Measurements from ENCODE around the gene IMPA2. TPM values are rescaled to one million over a fixed set of nuclear protein-coding genes. Genes with fewer than 3 reads are reported as not detected.

The IMPA2 gene
- total RNA-seq, 1 experiment from 2014 or later: 79.9 TPM

DNA sequence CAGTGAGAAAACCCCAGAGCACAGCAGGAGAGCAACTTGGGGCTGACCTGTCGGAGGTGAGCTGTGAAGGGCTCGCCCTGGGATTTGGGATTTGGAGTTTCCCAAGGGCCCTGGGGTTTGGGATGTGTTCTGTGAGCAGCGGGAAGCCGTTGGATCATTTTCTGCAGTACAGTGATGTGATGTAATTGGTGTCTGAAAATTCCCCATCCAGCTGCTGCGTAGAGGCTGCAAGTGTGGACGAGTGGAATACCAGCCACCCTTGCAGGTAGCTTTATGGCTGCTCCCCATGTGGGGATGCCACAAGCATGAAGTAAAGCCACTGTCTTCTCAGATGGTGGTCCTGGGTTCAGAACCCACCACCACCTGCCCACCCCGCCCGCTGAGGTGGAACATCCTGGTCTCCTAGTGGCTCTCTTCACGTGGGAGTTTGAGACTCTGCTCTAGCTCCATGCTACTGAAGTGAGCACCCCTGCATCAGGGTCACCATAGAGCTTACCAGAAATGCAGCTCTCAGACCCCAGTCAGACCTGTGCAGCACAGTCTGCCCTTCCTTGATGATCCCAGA, 15.0 kb downstream of the IMPA2 start:
- no peaks in the 10 kb centered on the region for H3K9me3 Mint-ChIP-seq (ENCODE audit: unreplicated experiment)
- no peaks in the 10 kb centered on the region for H3K9me3 ChIP-seq
- intact Hi-C loops (cut with micrococcal nuclease; ENCODE audit: unreplicated experiment): loop anchor here (5.0 kb wide), 1 partner anchor 339 kb away; no protein-coding TSS in a partner anchor
- H3K27me3 Mint-ChIP-seq (ENCODE audit: insufficient read depth, unreplicated experiment): no peaks in the 10 kb centered on the region
- H3K4me3 ChIP-seq (ENCODE audit: low read depth, low read length): no peak overlapping the region
- H3K36me3 ChIP-seq (ENCODE audit: control insufficient read depth, insufficient read depth, low read length): no peaks in the 10 kb centered on the region; the same call in 1 of the 2 replicates
- ChIA-PET CTCF (interaction anchor here (0.9 to 5.4 kb wide), 6 partner anchors 14 to 341 kb away, joined by 4 to 62 read pairs (median 10); partner anchors contain the start of gene IMPA2), POLR2A (interaction anchor here (2.3 kb wide), 1 partner anchor 15 kb away, joined by 35 read pairs; the partner anchor contains the start of gene IMPA2)
- peaks cover 13% of the 10 kb centered on the region for H3K36me3 Mint-ChIP-seq (ENCODE audit: insufficient read depth, unreplicated experiment)
- peak overlapping the region; percentile 84 for H3K27ac Mint-ChIP-seq (ENCODE audit: unreplicated experiment)
- peaks cover 16% of the 10 kb centered on the region for H3K4me1 ChIP-seq
- TF ChIP-seq, protein P1, sequence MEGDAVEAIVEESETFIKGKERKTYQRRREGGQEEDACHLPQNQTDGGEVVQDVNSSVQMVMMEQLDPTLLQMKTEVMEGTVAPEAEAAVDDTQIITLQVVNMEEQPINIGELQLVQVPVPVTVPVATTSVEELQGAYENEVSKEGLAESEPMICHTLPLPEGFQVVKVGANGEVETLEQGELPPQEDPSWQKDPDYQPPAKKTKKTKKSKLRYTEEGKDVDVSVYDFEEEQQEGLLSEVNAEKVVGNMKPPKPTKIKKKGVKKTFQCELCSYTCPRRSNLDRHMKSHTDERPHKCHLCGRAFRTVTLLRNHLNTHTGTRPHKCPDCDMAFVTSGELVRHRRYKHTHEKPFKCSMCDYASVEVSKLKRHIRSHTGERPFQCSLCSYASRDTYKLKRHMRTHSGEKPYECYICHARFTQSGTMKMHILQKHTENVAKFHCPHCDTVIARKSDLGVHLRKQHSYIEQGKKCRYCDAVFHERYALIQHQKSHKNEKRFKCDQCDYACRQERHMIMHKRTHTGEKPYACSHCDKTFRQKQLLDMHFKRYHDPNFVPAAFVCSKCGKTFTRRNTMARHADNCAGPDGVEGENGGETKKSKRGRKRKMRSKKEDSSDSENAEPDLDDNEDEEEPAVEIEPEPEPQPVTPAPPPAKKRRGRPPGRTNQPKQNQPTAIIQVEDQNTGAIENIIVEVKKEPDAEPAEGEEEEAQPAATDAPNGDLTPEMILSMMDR (IDR thresholded peaks at IDR 0.05; ENCODE audit: insufficient read depth in 1 of 2, low read depth in 1 of 2, low read length in 1 of 2, severe bottlenecking in 1 of 2, unreplicated experiment in 1 of 2): no peak
- H3K4me1 Mint-ChIP-seq (ENCODE audit: low read depth, unreplicated experiment): peaks cover 29% of the 10 kb centered on the region
- H3K4me3 Mint-ChIP-seq (ENCODE audit: unreplicated experiment): no peak overlapping the region
- BruUV-seq (replicated peaks): no TSS peak
- no peaks in the 10 kb centered on the region for H3K27me3 ChIP-seq (replicated peaks; ENCODE audit: control insufficient read depth, insufficient read depth, low read length)
- no peak for DNase-seq

DNA sequence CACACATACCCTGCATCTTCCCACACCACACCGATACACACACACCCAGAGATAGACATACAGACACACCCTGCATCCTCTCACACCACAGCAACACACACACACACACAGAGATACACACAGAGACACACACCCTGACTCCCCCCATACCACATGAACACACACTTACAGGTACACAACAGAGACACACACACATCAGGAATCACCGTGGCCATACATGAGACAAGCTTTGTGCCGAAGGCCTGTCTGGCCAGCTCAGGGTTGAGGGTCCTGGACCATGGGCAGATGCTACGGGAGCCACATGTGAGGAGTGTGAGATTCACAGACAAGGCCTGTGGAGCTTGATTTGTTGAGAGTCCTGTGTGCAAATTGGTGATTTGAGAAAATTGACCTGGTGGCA, 15.6 kb downstream of the IMPA2 start:
- intact Hi-C loops (cut with micrococcal nuclease; ENCODE audit: unreplicated experiment): loop anchor here (5.0 kb wide), 1 partner anchor 340 kb away; no protein-coding TSS in a partner anchor
- peaks cover 29% of the 10 kb centered on the region for H3K4me1 Mint-ChIP-seq (ENCODE audit: low read depth, unreplicated experiment)
- Histone ChIP-seq H3K4me1 (peaks cover 16% of the 10 kb centered on the region), H3K9me3 (no peaks in the 10 kb centered on the region), H3K27me3 (replicated peaks; ENCODE audit: control insufficient read depth, insufficient read depth, low read length) (no peaks in the 10 kb centered on the region), H3K4me3 (ENCODE audit: low read depth, low read length) (no peak overlapping the region), H3K36me3 (ENCODE audit: control insufficient read depth, insufficient read depth, low read length) (peaks cover 1% of the 10 kb centered on the region)
- DNase-seq: no peak
- CTCF ChIA-PET: interaction anchor here (1.6 to 5.4 kb wide), 2 partner anchors 59 to 342 kb away, joined by 4 to 62 read pairs; no protein-coding TSS in a partner anchor
- POLR2A ChIA-PET: no interaction called here
- H3K9me3 Mint-ChIP-seq (ENCODE audit: unreplicated experiment): no peaks in the 10 kb centered on the region
- H3K36me3 Mint-ChIP-seq (ENCODE audit: insufficient read depth, unreplicated experiment): peaks cover 12% of the 10 kb centered on the region
- H3K27ac Mint-ChIP-seq (ENCODE audit: unreplicated experiment): peak overlapping the region; percentile 19
- no peak overlapping the region for H3K4me3 Mint-ChIP-seq (ENCODE audit: unreplicated experiment)
- no peaks in the 10 kb centered on the region for H3K27me3 Mint-ChIP-seq (ENCODE audit: insufficient read depth, unreplicated experiment)
- TF ChIP-seq, protein P1 (IDR thresholded peaks at IDR 0.05; ENCODE audit: insufficient read depth in 1 of 2, low read depth in 1 of 2, low read length in 1 of 2, severe bottlenecking in 1 of 2, unreplicated experiment in 1 of 2): no peak
- no TSS peak for BruUV-seq (replicated peaks)

DNA sequence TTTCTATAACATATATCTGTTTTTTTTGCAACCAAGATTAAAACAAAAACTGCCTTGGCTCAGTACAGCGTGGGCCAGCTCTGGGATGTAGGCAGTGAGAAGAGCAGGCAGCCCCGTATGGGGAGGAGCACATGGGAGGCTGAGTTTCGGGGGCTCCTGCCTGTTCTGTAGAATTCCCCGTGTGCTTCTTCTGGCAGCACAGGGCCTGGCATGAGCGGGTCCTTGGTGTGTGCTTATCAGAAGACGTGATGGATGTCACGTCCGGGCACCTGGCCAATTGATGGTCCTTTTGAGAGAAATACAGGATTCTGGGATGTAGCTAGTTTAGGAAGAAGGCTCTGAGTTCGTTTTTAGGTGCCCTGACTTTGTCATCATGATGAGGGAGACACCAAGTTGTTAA, 16.2 kb downstream of the IMPA2 start:
- no peak overlapping the region for H3K4me3 ChIP-seq (ENCODE audit: low read depth, low read length)
- Mint-ChIP-seq H3K9me3 (ENCODE audit: unreplicated experiment) (no peaks in the 10 kb centered on the region), H3K4me1 (ENCODE audit: low read depth, unreplicated experiment) (peaks cover 24% of the 10 kb centered on the region), H3K27me3 (ENCODE audit: insufficient read depth, unreplicated experiment) (no peaks in the 10 kb centered on the region), H3K4me3 (ENCODE audit: unreplicated experiment) (no peak overlapping the region), H3K36me3 (ENCODE audit: insufficient read depth, unreplicated experiment) (peaks cover 12% of the 10 kb centered on the region), H3K27ac (ENCODE audit: unreplicated experiment) (no peak overlapping the region)
- ChIA-PET POLR2A (no interaction called here), CTCF (interaction anchor here (5.4 kb wide), 1 partner anchor 60 kb away, joined by 62 read pairs; no protein-coding TSS in a partner anchor)
- H3K9me3 ChIP-seq: no peaks in the 10 kb centered on the region
- intact Hi-C loops (cut with micrococcal nuclease; ENCODE audit: unreplicated experiment): loop anchor here (5.0 kb wide), 1 partner anchor 340 kb away; no protein-coding TSS in a partner anchor
- no peak for DNase-seq
- H3K27me3 ChIP-seq (replicated peaks; ENCODE audit: control insufficient read depth, insufficient read depth, low read length): no peaks in the 10 kb centered on the region
- H3K36me3 ChIP-seq (ENCODE audit: control insufficient read depth, insufficient read depth, low read length): peaks cover 1% of the 10 kb centered on the region
- BruUV-seq (replicated peaks): no TSS peak
- peaks cover 16% of the 10 kb centered on the region for H3K4me1 ChIP-seq
- TF ChIP-seq, protein P1 (IDR thresholded peaks at IDR 0.05; ENCODE audit: insufficient read depth in 1 of 2, low read depth in 1 of 2, low read length in 1 of 2, severe bottlenecking in 1 of 2, unreplicated experiment in 1 of 2): no peak

Data from Caco-2 (cell line).